G401 (cell line): ENCODE measurements around the gene NIPA2. TPM values are rescaled to one million over a fixed set of nuclear protein-coding genes. Genes with fewer than 3 reads are reported as not detected.

Experiments
- DNase-seq: peaks from one replicate; pipeline ENCODE4 v3.0.0-alpha.2; 2015; ENCODE audit warnings: low spot score
- in situ Hi-C: cut with HindIII; loops from 2 replicates; pipeline ENCODE4 v1.10.0; 2016; ENCODE audit warnings: low sequenced_read_pairs, mixed read lengths
- total RNA-seq: library from RNA; depleted of rRNA; stranded (reverse); fragments of >200 nt; shearing (Covaris generic); gene quantifications from 2 replicates; pipeline ENCODE4 v1.2.3, GENCODE V29; 2014

NIPA2 gene
- total RNA-seq, 1 experiment from 2014 or later = 137 TPM

DNA sequence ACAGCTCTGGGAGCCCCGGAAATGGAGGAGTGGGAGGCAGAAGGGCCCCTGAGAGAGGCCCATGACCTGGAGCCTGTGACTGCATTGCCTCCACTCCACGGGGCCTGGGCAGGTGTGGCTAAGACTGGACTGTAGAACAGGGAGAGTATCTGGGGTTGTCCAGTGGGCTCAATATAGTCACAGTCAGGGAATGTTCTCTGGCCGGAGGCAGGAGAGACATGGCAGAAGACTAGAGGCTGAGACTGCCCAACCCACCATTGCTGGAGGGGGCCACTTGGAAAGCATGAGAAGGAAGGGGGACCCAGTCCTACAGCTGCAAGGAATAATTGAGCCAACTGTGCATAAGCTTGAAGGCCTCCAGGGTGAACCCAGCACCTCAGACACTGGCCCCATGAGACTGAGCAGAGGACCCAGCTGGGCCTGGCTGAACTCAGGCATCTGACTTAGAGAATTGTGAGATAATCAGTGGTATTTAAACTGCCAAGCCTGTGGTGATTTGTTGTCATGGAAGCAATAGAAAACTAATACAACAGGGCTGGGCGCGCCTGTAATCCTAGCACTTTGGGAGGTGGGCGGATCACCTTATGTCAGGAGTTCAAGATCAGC lies 33.1 kb downstream of the NIPA2 start:
- DNase-seq = no peak
- in situ Hi-C loops = no loop called here

GRCh38 chr15:22872936-22873701 lies 34.7 kb downstream of the NIPA2 start:
- in situ Hi-C loops = no loop called here
- no peak for DNase-seq

DNA sequence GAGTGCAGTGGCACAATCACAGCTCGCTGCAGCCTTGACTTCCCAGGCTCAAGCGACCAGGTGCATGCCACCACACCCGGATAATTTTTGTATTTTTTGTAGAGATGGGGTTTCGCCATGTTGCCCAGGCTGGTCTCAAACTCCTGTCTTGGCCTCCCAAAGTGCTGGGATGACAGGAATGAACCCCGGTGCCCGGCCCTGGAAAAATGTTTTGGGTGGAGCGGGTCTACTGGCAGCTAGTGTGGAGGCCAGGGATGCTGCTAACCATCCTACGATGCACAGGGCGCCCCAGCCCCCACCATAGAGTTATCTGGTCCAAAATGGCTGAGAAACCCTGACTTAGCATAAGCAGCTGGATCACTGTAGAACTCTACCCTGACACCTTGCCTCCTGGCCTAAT lies 35.4 kb downstream of the NIPA2 start:
- no peak for DNase-seq
- in situ Hi-C loops = no loop called here

- DNase-seq = no peak
- in situ Hi-C loops = no loop called here
Observed at GRCh38 chr15:22874256-22874655, 35.8 kb downstream of the NIPA2 start.

DNA sequence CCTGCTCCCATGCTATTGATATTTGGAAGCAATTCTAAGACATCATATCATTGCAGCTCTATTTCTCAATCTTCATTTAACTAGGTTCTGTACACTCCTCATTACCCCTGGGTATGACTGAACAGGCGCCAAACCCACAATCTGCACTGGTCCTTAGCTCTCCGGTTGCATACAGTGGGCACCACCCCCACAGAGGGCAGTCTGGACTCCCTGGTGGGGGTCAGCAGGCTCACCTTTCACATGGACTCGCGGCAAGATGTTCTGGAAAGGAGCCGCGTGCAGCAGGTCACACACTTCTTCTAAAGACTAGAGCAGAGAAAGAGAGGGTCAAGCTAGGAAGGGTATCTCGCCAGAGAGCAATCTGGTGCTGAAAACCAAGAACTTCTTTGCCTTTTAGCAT lies 36.5 kb downstream of the NIPA2 start:
- in situ Hi-C loops = no loop called here
- no peak for DNase-seq

DNA sequence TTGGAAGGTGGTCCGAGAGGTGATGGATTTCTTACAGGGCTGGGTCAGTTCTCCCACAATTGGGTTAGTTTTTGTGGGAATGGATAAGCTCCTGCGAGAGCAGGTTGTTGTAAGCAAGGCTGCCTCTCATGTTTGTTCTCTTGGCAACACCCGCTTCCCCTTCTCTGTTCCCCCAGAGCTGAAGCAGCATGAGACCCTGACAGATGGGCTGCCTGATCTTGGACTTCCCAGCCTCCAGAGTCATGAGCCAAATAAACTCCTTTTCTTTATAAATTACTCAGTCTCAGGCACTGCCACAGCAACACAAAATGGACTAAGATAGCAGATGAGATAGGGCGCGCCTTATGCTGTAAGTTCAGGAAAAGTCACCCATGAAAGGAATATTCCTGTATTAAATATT lies 38.7 kb downstream of the NIPA2 start:
- in situ Hi-C loops = no loop called here
- no peak for DNase-seq

GRCh38 chr15:22877607-22878006 lies 39.1 kb downstream of the NIPA2 start:
- no peak for DNase-seq
- in situ Hi-C loops = no loop called here

DNA sequence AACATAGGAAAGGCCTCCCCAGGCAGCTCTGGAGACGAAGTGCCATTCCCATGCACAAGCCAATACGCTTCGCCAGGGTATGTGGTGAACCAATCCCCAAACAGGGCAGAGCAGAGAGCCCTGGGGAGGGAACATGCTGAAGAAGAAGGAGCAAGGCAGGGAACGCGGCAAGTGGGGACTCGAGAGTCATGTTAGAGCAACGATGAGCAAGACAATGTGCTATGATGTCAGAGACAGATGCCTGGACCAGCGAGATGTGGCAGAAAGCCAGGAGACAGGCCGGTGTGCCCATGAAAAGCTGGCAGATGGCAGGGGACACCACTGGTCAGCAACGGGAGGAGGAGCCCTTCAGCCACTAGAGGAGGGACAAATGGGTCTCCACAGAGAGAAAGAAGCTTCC lies 39.6 kb downstream of the NIPA2 start:
- DNase-seq = peak; percentile 10
- in situ Hi-C loops = no loop called here

DNA sequence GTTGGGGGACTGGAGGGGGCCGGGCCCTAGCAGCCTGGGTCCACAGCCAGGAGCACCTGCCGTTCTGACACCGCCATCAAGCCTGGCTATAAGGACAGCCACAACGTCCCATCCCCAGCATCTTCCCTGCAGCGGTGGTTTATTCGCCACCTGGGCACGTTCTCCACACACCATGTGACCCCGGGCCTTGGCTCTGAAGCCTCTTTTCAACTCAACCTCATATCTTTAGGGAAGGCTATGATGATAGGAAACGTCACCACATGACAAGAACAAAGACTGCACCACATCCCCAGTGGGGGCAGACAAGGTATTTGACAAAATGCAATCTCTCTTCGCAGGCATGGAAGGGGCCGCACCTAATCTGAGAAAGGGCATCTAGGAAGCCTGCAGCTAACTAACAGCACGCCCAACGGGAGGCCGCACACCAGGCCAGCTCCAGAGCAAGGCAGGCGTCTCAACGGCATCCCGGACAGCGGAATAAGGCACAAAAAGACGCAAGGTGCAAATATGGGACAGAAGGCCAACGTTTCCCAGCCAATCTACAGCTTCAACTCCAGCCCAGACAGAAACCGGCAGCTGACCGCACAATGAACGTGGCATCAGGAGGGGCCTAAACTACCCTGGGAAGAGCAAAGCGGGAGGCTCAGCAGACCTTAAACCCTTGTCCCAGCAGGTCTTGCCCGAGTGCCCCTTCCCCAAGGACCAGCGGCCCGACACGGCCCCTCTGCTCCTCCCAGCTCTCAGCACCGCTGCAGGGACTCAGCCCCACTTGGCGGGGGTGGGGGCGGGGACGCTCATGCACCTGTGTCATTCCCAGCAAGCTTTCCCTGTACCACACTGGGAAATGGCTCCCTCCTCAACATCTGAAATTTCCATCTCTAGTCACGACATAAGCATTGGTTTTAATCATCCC lies 41.9 kb downstream of the NIPA2 start:
- in situ Hi-C loops = no loop called here

GRCh38 chr15:22880981-22881738 lies 42.7 kb downstream of the NIPA2 start:
- DNase-seq = no peak
- in situ Hi-C loops = no loop called here

More for the DNA sequence above, 41.9 kb downstream of the NIPA2 start:
- DNase-seq = no peak

- DNase-seq = no peak
Observed at GRCh38 chr15:22881739-22882440, 43.4 kb downstream of the NIPA2 start.

GRCh38 chr15:22883196-22883595 lies 44.7 kb downstream of the NIPA2 start:
- no peak for DNase-seq
- in situ Hi-C loops = no loop called here

More at GRCh38 chr15:22881739-22882440, 43.4 kb downstream of the NIPA2 start:
- in situ Hi-C loops = no loop called here

DNA sequence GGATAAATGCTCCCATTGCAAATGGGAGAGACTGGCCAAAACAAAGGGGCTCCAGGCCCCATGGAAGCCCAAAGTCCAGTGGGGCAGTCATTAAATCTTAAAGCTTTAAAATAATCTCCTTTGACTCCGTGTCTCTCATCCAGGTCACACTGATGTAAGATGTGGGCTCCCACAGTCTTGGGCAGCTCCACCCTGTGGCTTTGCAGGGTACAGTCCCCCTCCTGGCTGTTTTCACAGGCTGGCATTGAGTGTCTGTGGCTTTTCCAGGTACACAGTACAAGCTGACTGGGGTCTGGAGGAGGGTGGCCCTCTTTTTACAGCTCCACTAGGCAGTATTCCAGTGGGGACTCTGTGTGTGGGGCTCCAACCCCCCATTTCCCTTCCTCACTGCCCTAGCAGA lies 45.9 kb downstream of the NIPA2 start:
- in situ Hi-C loops = no loop called here
- DNase-seq = no peak

DNA sequence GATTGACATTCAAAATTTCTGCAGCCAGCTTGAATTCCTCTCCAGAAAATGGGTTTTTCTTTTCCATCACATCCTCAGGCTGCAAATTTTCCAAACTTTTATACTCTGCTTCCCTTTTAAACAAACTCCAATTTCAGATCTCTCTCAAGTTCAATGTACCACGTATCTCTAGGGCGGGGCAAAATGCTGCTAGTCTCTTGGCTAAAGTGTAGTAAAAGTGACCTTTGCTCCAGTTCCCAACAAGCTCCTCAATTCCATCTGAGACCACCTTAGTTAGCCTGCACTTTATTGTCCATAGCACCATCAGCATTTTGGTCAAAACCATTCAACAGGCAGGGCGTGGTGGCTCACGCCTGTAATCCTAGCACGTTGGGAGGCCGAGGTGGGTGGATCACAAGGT lies 46.7 kb downstream of the NIPA2 start:
- in situ Hi-C loops = no loop called here
- no peak for DNase-seq

DNA sequence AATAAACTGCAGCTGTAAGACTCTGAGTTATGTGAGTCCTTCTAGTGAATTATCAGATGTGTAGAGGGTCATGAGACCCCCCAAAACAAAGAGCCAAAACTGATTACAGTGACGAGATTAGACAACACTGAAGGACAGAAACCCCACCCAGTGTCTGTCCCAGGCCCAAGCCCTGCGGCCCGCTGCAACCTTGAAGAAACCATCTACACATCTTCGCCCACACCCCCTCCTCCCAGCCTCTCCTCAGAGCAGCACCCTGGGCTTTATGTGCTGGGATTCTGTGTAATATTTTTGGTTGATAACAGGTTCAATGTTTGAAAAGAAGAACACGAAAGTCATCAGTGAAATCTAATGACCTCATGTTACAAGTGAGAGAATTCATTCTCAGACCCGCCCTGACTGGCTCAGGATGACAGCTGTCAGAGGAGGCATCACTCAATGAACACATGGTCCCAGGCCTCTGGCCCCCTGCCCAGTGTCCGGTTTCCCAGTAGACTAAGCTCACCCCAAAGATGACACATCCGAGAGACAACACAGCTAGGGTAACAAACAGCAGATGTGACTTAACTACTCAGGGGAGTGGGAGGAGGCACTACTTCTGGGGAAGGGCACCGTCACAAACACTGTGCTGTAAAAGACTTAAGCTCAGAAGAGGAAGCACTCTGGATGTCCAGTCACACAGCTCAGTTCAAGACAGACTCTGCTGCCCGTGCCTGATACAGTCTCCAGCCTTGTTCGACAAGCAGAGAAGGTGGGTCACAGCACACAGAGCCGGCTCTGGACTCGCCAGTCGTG lies 48.9 kb downstream of the NIPA2 start:
- no peak for DNase-seq
- in situ Hi-C loops = no loop called here

DNA sequence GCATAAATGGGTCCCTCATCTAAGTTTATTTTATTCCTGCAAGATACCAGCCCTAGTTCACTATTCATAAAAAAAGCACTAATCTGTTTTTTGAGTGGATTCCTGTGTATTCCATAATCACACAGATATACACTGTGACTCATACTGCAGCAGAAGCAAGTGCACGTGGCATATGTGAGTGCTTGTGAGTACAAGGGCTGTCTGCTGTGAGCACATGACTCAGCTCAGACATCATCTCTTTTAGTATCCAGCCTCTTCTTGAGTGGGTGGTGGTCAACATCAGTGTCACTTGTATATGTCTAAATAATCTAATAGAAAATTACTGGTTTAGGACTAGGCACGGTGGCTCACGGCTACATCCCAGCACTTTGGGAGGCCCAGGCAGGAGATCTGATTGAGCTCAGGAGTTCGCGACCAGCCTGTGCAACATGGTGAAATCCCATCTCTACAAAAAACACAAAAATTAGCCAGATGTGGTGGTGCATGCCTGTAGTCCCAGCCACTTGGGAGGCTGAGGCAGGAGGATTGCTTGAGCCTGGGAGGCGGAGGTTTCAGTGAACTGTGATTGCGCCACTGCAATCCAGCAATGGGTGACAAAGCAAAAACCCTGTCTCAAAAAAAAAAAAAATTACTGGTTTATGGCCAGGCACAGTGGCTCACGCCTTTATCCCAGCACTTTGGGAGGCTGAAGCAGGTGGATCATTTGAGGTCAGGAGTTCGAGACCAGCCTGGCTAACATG lies 49.8 kb downstream of the NIPA2 start:
- in situ Hi-C loops = no loop called here
- DNase-seq = no peak

- in situ Hi-C loops = no loop called here
- no peak for DNase-seq
Observed at GRCh38 chr15:22889146-22889818, 50.8 kb downstream of the NIPA2 start.
